ENCODE results near the gene CASP1. TPM values are rescaled to one million over a fixed set of nuclear protein-coding genes. Genes with fewer than 3 reads are reported as not detected.

Gene CASP1
- total RNA-seq, 4 donors from 2014 or later: 5.8 to 33.8 (median 16.9) TPM

- Histone ChIP-seq H3K27me3 (no peaks in the 10 kb centered on the region), H3K4me1 (no peaks in the 10 kb centered on the region), H3K36me3 (no peaks in the 10 kb centered on the region), H3K9me3 (no peaks in the 10 kb centered on the region), H3K4me3 (no peak overlapping the region), H3K27ac (no peak overlapping the region)
- TF ChIP-seq, protein P1, sequence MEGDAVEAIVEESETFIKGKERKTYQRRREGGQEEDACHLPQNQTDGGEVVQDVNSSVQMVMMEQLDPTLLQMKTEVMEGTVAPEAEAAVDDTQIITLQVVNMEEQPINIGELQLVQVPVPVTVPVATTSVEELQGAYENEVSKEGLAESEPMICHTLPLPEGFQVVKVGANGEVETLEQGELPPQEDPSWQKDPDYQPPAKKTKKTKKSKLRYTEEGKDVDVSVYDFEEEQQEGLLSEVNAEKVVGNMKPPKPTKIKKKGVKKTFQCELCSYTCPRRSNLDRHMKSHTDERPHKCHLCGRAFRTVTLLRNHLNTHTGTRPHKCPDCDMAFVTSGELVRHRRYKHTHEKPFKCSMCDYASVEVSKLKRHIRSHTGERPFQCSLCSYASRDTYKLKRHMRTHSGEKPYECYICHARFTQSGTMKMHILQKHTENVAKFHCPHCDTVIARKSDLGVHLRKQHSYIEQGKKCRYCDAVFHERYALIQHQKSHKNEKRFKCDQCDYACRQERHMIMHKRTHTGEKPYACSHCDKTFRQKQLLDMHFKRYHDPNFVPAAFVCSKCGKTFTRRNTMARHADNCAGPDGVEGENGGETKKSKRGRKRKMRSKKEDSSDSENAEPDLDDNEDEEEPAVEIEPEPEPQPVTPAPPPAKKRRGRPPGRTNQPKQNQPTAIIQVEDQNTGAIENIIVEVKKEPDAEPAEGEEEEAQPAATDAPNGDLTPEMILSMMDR (IDR thresholded peaks at IDR 0.05): no peak
- TF ChIP-seq POLR2A (IDR thresholded peaks at IDR 0.05): no peak
- intact Hi-C loops (cut with DNase I; ENCODE audit: low total_unique reads): no loop called here
- DNase-seq: no peak
These were observed 10.6 kb downstream of the CASP1 start for GRCh38 chr11:105024394-105024793.

GRCh38 chr11:105023003-105023402 is 11.9 kb downstream of the CASP1 start, which contains the start of gene CASP5:
Gene CASP5 (minus strand): TSS chr11:105023168. CDS start chr11:105023136, 32 bp downstream.
- Histone ChIP-seq H3K36me3 (no peaks in the 10 kb centered on the region), H3K27ac (no peak within 1 kb of the TSS), H3K9me3 (no peaks in the 10 kb centered on the region), H3K27me3 (no peaks in the 10 kb centered on the region), H3K4me1 (no peaks in the 10 kb centered on the region), H3K4me3 (no peak within 1 kb of the TSS)
- no peak for DNase-seq
- no peak for TF ChIP-seq POLR2A (IDR thresholded peaks at IDR 0.05)
- TF ChIP-seq, protein P1 (IDR thresholded peaks at IDR 0.05): no peak
- intact Hi-C loops (cut with DNase I; ENCODE audit: low total_unique reads): no loop called here

DNA sequence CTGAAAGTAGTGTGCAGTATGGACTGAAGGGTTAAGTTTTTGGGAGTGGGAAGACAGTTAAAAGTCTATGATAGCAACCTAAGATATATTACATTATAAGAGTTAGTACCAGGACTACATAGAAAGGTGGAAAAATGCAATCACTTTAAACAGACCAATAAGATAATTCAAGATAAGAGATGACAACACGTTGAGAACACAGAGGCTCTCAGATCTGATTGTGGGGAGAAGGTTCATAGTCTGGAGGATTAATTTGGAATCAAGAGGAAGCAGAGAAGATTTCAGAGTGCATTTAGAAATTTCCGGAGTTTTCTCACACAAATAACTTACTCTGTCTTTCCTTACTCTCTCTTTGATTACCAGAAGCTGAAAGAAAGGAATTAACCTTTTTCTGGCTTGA is 12.4 kb downstream of the CASP1 start:
- no peak for TF ChIP-seq POLR2A (IDR thresholded peaks at IDR 0.05)
- TF ChIP-seq, protein P1 (IDR thresholded peaks at IDR 0.05): no peak
- Histone ChIP-seq H3K4me3 (no peak overlapping the region), H3K9me3 (no peaks in the 10 kb centered on the region)

DNA sequence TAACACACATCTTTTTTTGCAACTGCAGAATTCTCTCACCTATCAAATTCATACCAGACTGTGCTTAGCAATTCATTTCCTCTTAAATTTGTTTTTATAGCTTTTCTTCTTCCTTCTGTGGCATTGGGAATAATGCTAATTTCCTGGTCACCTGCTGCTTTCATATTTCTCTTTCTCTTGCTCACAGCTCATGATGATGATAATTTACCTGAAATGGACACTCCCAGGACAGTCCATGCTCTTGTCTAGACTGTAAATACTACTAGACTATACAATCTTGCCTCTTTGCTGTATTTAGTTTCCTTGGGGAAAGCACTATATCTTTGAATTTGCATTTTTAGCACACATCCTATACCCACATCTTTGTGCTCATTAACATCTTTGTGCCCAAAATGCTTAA is 27.5 kb downstream of the CASP1 start:
- H3K27me3 ChIP-seq: no peaks in the 10 kb centered on the region
- DNase-seq: no peak
- no peak overlapping the region for H3K4me3 ChIP-seq
- H3K36me3 ChIP-seq: no peaks in the 10 kb centered on the region
- no peaks in the 10 kb centered on the region for H3K9me3 ChIP-seq
- TF ChIP-seq, protein P1 (IDR thresholded peaks at IDR 0.05): no peak
- no peak for TF ChIP-seq POLR2A (IDR thresholded peaks at IDR 0.05)
- no peaks in the 10 kb centered on the region for H3K4me1 ChIP-seq
- intact Hi-C loops (cut with DNase I; ENCODE audit: low total_unique reads): no loop called here
- no peak overlapping the region for H3K27ac ChIP-seq

More for the DNA sequence above, 12.4 kb downstream of the CASP1 start:
- no peaks in the 10 kb centered on the region for H3K36me3 ChIP-seq
- H3K27me3 ChIP-seq: no peaks in the 10 kb centered on the region
- H3K4me1 ChIP-seq: no peaks in the 10 kb centered on the region
- DNase-seq: no peak
- no peak overlapping the region for H3K27ac ChIP-seq
- intact Hi-C loops (cut with DNase I; ENCODE audit: low total_unique reads): no loop called here

DNA sequence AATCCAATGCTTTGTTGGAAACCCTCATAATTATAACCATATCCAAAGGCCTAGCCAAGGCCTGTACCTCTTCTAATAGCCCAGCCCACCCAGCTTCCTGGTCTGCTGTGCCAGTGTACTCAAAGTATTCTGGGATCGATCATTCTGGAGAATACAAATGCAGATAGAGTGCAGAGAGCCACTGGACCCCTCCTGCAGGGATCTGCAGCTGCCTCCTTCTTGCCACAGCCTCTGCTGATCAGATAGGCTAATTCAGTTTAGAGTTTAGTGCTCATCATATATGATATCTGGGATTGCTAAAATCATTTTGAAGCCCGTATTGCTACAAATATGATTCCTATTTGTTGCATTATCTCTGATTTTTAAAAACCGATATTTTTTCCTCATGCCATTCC is 29.5 kb downstream of the CASP1 start:
- H3K4me3 ChIP-seq: no peak overlapping the region
- H3K27ac ChIP-seq: no peak overlapping the region
- no peaks in the 10 kb centered on the region for H3K36me3 ChIP-seq
- intact Hi-C loops (cut with DNase I; ENCODE audit: low total_unique reads): no loop called here
- TF ChIP-seq POLR2A (IDR thresholded peaks at IDR 0.05): no peak
- TF ChIP-seq, protein P1 (IDR thresholded peaks at IDR 0.05): no peak
- no peaks in the 10 kb centered on the region for H3K27me3 ChIP-seq
- no peak for DNase-seq
- H3K4me1 ChIP-seq: no peaks in the 10 kb centered on the region
- H3K9me3 ChIP-seq: no peaks in the 10 kb centered on the region
